ENCODE results near the gene COLGALT1. TPM values are rescaled to one million over a fixed set of nuclear protein-coding genes. Genes with fewer than 3 reads are reported as not detected.

COLGALT1 gene
- total RNA-seq, 4 donors from 2014 or later, result 70.0 to 141 (median 115) TPM

- ATAC-seq (ENCODE audit: low FRiP score) (no peak), DNase-seq (ENCODE audit: low spot score) (no peak)
- TF ChIP-seq CTCF (IDR thresholded peaks at IDR 0.05), result no peak
These were observed 28.5 kb upstream of the COLGALT1 start for GRCh38 chr19:17526922-17527321.

- TF ChIP-seq CTCF (IDR thresholded peaks at IDR 0.05), result no peak
- DNase-seq (ENCODE audit: low spot score), result no peak
- no peak for ATAC-seq (ENCODE audit: low FRiP score)
These were observed 28.1 kb upstream of the COLGALT1 start for GRCh38 chr19:17527326-17527725.

GRCh38 chr19:17528610-17529009 is 26.8 kb upstream of the COLGALT1 start:
- no peak for DNase-seq (ENCODE audit: low spot score)
- no peak for ATAC-seq (ENCODE audit: low FRiP score)
- TF ChIP-seq CTCF (IDR thresholded peaks at IDR 0.05), result no peak

GRCh38 chr19:17529239-17530158 is 25.9 kb upstream of the COLGALT1 start:
- DNase-seq (ENCODE audit: low spot score) (no peak), ATAC-seq (ENCODE audit: low FRiP score) (no peak)
- TF ChIP-seq CTCF (IDR thresholded peaks at IDR 0.05), result no peak

GRCh38 chr19:17530586-17530985 is 24.9 kb upstream of the COLGALT1 start:
- TF ChIP-seq CTCF (IDR thresholded peaks at IDR 0.05), result no peak
- ATAC-seq (ENCODE audit: low FRiP score) (no peak), DNase-seq (ENCODE audit: low spot score) (no peak)

- DNase-seq (ENCODE audit: low spot score) (no peak), ATAC-seq (ENCODE audit: low FRiP score) (no peak)
- TF ChIP-seq CTCF (IDR thresholded peaks at IDR 0.05), result no peak
These were observed 23.3 kb upstream of the COLGALT1 start for GRCh38 chr19:17532116-17532515.

GRCh38 chr19:17532557-17532956 is 22.9 kb upstream of the COLGALT1 start:
- DNase-seq (ENCODE audit: low spot score) (no peak), ATAC-seq (ENCODE audit: low FRiP score) (no peak)
- no peak for TF ChIP-seq CTCF (IDR thresholded peaks at IDR 0.05)

Data from omental fat pad (tissue), 4 donors.